SU-DHL-6 (cell line): ENCODE measurements around the gene SYCP2L.

Source experiments
- H2AFZ ChIP-seq: fragments of 200-600 bp; sonication (generic); 2 replicates; pipeline ENCODE4 v1.6.1; 2014; ENCODE audit warnings: low read depth, mild to moderate bottlenecking, moderate library complexity, mixed read lengths, antibody characterized with exemption, low read length; ENCODE audit not compliant: severe bottlenecking
- H3F3A ChIP-seq: fragments of 200-600 bp; shearing (Covaris generic); 2 replicates; pipeline ENCODE4 v1.6.0; 2016; ENCODE audit warnings: antibody characterized with exemption, mild to moderate bottlenecking; ENCODE audit not compliant: insufficient read depth
- H3K27ac ChIP-seq: fragments of 200-600 bp; sonication (generic); 2 replicates; pipeline ENCODE4 v1.5.1; 2016; ENCODE audit warnings: low read depth, mild to moderate bottlenecking, low read length, moderate library complexity, mixed read lengths
- H3K27me3 ChIP-seq: fragments of 200-600 bp; sonication (generic), shearing (Covaris generic); 2 replicates; pipeline ENCODE4 v1.6.0; 2014; ENCODE audit warnings: mild to moderate bottlenecking, low read length
- H3K36me3 ChIP-seq: fragments of 200-600 bp; sonication (generic); 2 replicates; pipeline ENCODE4 v1.6.1; 2014; ENCODE audit warnings: mild to moderate bottlenecking, low read length, mixed read lengths
- H3K4me2 ChIP-seq: fragments of 300-600, 200-600 bp; shearing (Covaris generic), sonication (generic); 2 replicates; pipeline ENCODE4 v1.6.0; 2014; ENCODE audit warnings: low read length, low read depth, mild to moderate bottlenecking; ENCODE audit not compliant: poor library complexity, severe bottlenecking
- H3K4me3 ChIP-seq: fragments of 200-600 bp; sonication (generic); 2 replicates; pipeline ENCODE4 v1.5.1; 2014; ENCODE audit warnings: antibody characterized with exemption, low read length, mild to moderate bottlenecking, mixed read lengths; ENCODE audit not compliant: insufficient read depth, poor library complexity, severe bottlenecking
- H3K79me2 ChIP-seq: fragments of 200-600 bp; sonication (generic); 2 replicates; pipeline ENCODE4 v1.6.1; 2014; ENCODE audit warnings: mild to moderate bottlenecking, low read length, moderate library complexity; ENCODE audit not compliant: insufficient read depth
- H3K9ac ChIP-seq: fragments of 200-600 bp; sonication (generic); 2 replicates; pipeline ENCODE4 v1.7.0; 2014; ENCODE audit warnings: mild to moderate bottlenecking, low read length
- H3K9me2 ChIP-seq: fragments of 200-600 bp; sonication (generic); replicated peaks from 2 replicates; pipeline ENCODE4 v1.6.1; 2014; ENCODE audit warnings: low read length; ENCODE audit not compliant: insufficient read depth
- H3K9me3 ChIP-seq: fragments of 200-600 bp; sonication (generic); 2 replicates; pipeline ENCODE4 v1.6.1; 2014; ENCODE audit warnings: low read length, mixed read lengths; ENCODE audit not compliant: insufficient read depth
- H4K20me1 ChIP-seq: fragments of 200-600 bp; sonication (generic); 2 replicates; pipeline ENCODE4 v1.6.1; 2014; ENCODE audit warnings: low read depth, mild to moderate bottlenecking, antibody characterized with exemption, low read length, moderate library complexity, mixed read lengths
- EZH2phosphoT487 ChIP-seq: fragments of 200-600 bp; sonication (generic), shearing (Covaris generic); conservative IDR thresholded peaks from 2 replicates; pipeline ENCODE4 v1.6.1; 2018; ENCODE audit warnings: mild to moderate bottlenecking, antibody characterized with exemption, low read length, moderate library complexity, mixed read lengths
- TF ChIP-seq, protein P1 (sequence below): fragments of 200-600 bp; sonication (generic); IDR thresholded peaks from one replicate; pipeline ENCODE4 v1.5.1; 2017; ENCODE audit warnings: antibody characterized with exemption, mild to moderate bottlenecking, low read length, moderate library complexity; ENCODE audit not compliant: insufficient read depth, poor library complexity, severe bottlenecking

SYCP2L gene

DNA sequence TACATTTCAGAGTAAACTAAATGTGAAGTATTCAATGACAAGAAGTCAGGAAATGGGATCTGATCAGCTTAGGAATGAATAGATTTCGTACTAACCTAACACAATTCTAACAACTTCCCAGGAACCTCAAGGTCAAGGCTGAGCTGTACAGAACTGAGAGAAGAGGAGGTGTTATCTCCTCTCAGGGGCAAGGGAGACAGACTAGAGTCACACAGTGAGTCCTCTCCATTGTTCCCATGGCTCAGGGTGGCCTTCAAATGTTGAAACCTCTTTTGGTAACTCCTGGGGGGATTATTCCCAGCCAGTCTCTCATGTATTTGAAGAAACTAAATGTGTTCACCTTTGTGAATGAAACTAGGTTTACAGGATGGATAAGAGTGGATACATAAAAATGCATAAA is 129.6 kb downstream of the SYCP2L start:
- no peaks in the 10 kb centered on the region for H3F3A ChIP-seq
- H3K36me3 ChIP-seq: no peaks in the 10 kb centered on the region
- H3K4me2 ChIP-seq: no peak overlapping the region
- no peaks in the 10 kb centered on the region for H3K27me3 ChIP-seq
- TF ChIP-seq, protein P1, sequence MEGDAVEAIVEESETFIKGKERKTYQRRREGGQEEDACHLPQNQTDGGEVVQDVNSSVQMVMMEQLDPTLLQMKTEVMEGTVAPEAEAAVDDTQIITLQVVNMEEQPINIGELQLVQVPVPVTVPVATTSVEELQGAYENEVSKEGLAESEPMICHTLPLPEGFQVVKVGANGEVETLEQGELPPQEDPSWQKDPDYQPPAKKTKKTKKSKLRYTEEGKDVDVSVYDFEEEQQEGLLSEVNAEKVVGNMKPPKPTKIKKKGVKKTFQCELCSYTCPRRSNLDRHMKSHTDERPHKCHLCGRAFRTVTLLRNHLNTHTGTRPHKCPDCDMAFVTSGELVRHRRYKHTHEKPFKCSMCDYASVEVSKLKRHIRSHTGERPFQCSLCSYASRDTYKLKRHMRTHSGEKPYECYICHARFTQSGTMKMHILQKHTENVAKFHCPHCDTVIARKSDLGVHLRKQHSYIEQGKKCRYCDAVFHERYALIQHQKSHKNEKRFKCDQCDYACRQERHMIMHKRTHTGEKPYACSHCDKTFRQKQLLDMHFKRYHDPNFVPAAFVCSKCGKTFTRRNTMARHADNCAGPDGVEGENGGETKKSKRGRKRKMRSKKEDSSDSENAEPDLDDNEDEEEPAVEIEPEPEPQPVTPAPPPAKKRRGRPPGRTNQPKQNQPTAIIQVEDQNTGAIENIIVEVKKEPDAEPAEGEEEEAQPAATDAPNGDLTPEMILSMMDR: no peak
- TF ChIP-seq EZH2phosphoT487: no peak
- H3K27ac ChIP-seq: no peak overlapping the region
- no peaks in the 10 kb centered on the region for H3K79me2 ChIP-seq
- H3K9me3 ChIP-seq: no peaks in the 10 kb centered on the region
- H4K20me1 ChIP-seq: no peaks in the 10 kb centered on the region; the same call in 1 of the 2 replicates
- no peak overlapping the region for H2AFZ ChIP-seq
- H3K4me3 ChIP-seq: no peak overlapping the region
- H3K9me2 ChIP-seq: no peaks in the 10 kb centered on the region
- no peak overlapping the region for H3K9ac ChIP-seq

DNA sequence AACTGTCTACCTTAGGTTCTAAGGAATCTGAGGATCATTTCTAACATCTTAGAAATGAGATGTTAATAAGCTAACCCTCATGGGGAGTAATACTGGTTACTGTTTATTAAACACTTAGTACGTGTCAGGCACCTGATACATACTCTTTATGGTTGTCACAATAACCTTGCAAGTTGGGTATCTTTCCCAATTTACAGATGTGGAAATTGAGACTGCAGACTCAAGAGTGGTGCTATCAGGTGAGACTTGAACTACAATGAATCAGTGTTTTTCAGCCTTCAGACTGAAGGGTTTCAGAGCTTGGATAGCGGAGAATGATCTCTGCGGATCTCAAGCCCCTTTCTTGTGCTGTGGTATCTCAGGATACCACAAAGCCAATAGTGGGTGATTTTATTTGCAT is 130.2 kb downstream of the SYCP2L start:
- no peak overlapping the region for H2AFZ ChIP-seq

DNA sequence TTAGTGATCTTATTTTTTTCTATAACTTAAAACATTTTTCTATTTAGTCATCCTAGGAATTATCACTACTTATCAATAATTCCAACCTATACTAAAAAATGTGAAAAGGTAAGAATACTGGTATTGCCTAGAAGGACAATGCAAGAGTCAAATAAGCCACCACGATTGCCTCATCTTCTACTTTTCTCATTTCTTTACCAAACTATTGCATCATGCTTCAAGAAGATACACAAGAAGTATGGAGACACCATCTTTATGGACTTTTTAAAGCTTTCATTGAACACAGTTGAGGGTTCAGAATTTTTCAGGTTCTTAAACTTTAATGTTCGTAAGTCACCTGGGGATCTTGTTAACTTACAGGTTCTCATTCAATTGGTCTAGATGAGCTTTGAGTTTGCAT is 131.4 kb downstream of the SYCP2L start:
- Histone ChIP-seq H2AFZ (no peak overlapping the region), H3F3A (no peaks in the 10 kb centered on the region), H3K27ac (no peak overlapping the region), H3K4me2 (no peak overlapping the region), H3K36me3 (no peaks in the 10 kb centered on the region), H3K79me2 (no peaks in the 10 kb centered on the region), H3K27me3 (no peaks in the 10 kb centered on the region), H3K9me2 (no peaks in the 10 kb centered on the region), H3K9me3 (no peaks in the 10 kb centered on the region), H3K9ac (no peak overlapping the region), H3K4me3 (no peak overlapping the region), H4K20me1 (no peaks in the 10 kb centered on the region; the same call in 1 of the 2 replicates)
- TF ChIP-seq EZH2phosphoT487: no peak
- TF ChIP-seq, protein P1: no peak

More for the DNA sequence above, 130.2 kb downstream of the SYCP2L start:
- Histone ChIP-seq H3K36me3 (no peaks in the 10 kb centered on the region), H3K4me2 (no peak overlapping the region), H3K9me3 (no peaks in the 10 kb centered on the region), H3K9me2 (no peaks in the 10 kb centered on the region), H3F3A (no peaks in the 10 kb centered on the region), H3K9ac (no peak overlapping the region), H3K4me3 (no peak overlapping the region), H3K79me2 (no peaks in the 10 kb centered on the region), H4K20me1 (no peaks in the 10 kb centered on the region; the same call in 1 of the 2 replicates), H3K27ac (no peak overlapping the region), H3K27me3 (no peaks in the 10 kb centered on the region)
- TF ChIP-seq EZH2phosphoT487: no peak
- TF ChIP-seq, protein P1: no peak
